Myocyte (in vitro differentiated cells): ENCODE measurements around the gene AFDN. TPM values are rescaled to one million over a fixed set of nuclear protein-coding genes. Genes with fewer than 3 reads are reported as not detected.

Source experiments
- DNase-seq: peaks from one replicate; pipeline ENCODE4 v3.0.0-alpha.2; 2012; ENCODE audit warnings: low read depth
- total RNA-seq: library from RNA; depleted of rRNA; stranded (reverse); fragments of >200 nt; gene quantifications from 2 replicates; pipeline ENCODE4 v1.2.3, GENCODE V29; 2014

Gene AFDN
- total RNA-seq, 1 donor from 2014 or later: 32.0 TPM

GRCh38 chr6:167912494-167912893, 85.8 kb downstream of the AFDN start:
- no peak for DNase-seq

DNA sequence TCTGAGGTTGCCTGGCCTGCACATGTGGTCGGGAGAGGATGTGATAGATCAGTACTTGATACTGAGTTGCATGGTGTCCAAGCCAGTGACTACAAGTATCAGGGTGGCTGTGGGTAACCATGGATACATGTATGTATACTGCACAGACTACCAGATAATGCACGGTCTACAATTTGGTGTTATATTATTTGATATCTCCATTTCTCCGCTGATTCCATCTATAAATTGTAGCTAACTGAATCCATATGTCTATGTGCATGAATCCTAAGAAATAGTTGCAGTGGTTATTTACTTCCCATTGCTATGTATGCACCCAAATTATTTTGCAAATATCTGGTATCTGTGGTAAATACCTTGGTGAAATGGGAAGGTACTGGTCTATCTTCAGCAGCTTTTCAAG, 87.0 kb downstream of the AFDN start:
- DNase-seq: no peak

GRCh38 chr6:167915139-167915538, 88.4 kb downstream of the AFDN start:
- DNase-seq: no peak

GRCh38 chr6:167917551-167918154, 90.9 kb downstream of the AFDN start:
- DNase-seq: no peak

GRCh38 chr6:167918548-167919278, 92.0 kb downstream of the AFDN start:
- DNase-seq: no peak

GRCh38 chr6:167919349-167919748, 92.6 kb downstream of the AFDN start:
- no peak for DNase-seq

DNA sequence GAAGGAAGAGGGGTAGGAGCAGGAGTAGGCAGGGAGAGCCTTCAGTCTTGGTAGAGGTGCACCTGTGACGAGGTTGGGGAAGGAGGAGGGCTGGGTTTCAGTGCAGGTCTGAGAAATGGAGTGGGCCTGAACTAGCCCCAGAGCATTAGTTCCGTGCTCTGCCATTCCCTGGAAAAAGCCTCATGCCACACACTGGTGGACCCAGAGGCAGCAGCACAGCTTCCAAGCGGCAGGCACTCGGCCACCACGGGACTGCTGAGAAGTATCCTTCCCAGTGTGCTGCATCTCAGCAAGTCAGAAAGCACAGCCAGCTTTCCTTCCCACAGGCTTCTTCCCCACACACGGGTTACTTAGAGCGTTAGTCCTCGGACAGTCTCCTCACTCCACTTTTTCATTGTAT, 93.5 kb downstream of the AFDN start:
- DNase-seq: no peak

- no peak for DNase-seq
Measured at GRCh38 chr6:167921831-167922230, 95.1 kb downstream of the AFDN start.

- no peak for DNase-seq
Measured at GRCh38 chr6:167925026-167925425, 98.3 kb downstream of the AFDN start.

DNA sequence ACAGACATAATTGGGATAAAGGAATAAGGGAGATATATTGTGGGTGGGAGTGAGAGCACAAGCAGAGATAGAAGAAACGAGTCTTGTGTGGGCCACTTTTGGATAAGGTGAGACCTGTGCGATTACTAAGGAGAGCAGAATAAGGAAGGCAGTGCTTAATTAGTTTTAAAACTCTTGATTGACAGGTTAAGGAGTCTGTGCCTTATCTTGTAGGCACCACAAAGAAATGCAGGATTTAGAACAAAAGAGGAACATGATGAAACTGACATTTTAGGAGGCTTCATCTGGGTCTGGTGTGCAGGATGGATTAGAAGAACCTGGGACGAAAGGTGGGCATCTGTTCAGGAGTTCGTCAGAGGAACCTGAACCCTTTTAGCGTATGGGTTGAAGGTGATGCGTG, 100.5 kb downstream of the AFDN start:
- DNase-seq: no peak

DNA sequence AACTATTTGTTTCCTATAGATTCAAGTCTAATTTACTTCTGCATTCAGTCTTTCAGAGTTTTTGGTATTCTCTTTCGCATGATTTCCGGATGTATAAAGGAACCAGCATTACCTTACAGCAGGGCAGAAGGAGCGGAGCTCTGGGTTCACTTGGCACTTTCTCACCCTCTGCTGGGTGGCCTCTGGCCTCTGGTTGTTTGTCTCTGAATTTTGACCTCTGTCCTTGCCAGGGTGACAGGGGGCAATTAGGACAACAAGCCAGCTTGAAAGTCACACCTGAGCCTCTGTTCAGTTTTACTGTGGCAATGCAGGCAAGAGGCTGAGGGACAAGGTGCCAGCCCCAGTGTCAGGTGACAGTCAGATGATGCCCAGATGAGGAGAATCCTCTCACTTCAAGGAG, 101.4 kb downstream of the AFDN start:
- no peak for DNase-seq

DNA sequence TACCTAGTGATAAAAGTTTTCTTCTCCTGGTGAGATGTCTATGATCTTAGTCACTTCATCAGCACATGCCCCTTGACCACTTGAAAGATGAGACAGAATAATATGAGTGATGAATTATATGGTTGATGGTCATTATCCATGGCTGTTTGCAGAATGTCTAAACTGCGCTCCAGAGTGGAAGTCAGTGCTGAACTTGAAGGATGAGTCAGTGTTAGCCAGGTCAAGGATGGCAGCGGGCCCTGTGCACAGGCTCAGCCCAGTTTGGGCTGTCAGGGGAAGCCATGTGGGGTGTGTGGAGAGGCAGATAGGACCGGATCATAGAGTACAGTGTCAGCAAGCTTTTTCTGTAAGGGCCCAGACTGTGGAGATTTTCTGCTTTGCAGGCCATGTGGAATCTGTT, 103.6 kb downstream of the AFDN start:
- DNase-seq: peak; percentile 42

DNA sequence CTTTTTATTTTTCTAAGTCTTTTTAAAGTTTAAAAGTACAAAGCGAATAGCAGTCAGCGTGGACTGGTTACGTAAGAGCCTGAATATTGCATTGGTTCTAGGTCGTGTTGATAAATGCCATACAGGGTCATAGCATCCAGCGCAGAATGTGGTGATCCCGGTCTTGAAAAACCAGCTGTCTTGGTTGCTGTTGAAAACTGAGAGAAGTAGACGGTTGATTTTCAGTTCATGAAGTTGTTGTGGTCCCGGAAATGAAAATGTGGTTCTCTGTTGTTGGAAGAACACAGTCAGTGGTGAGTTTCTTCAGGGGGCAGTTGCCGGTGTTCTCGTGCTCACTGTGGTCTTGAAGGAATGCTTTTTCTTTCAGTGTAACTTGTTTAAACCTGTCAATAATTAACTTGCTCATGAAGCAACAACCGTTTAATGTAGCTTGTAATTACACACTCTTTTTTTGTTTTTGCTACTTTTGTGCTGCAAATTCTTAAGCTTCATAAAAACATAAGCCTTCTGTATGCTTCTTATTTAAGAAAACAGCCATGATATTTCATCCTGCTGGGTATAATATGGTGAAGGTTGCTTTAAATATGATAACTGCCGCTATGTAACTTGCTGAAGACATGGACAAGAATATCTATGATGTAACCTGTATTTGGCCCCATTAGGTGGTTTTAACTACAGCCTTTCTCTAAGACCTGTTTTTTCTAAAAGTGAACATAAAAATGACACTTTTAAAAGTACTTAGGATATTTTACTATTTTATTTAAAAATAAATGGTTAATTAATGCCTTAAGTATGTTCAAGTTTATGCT, 106.0 kb downstream of the AFDN start:
- DNase-seq: no peak

- no peak for DNase-seq
Measured at GRCh38 chr6:167933290-167933689, 106.6 kb downstream of the AFDN start.

DNA sequence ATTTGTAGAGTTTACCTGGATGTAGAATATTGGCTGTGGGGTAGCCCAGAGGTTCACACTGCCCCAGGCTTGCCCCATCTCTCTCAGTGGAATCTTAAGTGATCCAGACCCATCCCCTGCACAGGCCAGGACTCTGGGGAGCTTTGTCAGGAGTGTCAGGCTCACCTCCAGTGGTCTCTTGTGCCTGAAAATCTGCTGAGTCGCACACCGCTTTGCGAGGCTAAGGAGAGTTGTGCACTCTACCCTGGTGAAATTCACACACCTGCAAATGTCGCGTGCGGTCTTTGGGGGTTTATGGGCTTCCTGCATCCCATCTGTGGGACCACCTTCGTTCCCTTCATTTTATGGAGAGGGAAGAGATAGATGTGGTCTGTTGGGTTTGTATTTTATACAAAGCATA, 107.1 kb downstream of the AFDN start:
- no peak for DNase-seq

- DNase-seq: no peak
Measured at GRCh38 chr6:167934426-167934864, 107.7 kb downstream of the AFDN start.

- no peak for DNase-seq
Measured at GRCh38 chr6:167936051-167936450, 109.3 kb downstream of the AFDN start.

DNA sequence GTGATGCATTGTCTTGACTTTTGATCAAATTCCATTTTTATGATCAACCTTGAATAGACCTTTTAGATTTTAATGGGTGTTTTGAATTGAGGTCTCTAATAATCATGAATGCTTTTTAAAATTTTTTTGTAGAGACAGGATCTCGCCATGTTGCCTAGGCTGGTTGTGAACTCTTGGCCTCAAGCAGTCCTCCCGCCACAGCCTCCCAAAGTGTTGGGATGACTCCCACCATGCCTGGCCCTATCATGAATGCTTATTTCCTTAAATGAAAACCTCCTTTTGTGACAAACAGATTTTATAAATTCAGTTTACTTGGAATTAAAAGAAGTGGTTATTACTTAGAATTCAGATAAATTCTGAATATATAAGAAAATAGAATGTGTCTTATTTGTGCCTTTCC, 110.6 kb downstream of the AFDN start:
- DNase-seq: no peak

GRCh38 chr6:167937948-167938911, 111.5 kb downstream of the AFDN start:
- peak; percentile 39 for DNase-seq

DNA sequence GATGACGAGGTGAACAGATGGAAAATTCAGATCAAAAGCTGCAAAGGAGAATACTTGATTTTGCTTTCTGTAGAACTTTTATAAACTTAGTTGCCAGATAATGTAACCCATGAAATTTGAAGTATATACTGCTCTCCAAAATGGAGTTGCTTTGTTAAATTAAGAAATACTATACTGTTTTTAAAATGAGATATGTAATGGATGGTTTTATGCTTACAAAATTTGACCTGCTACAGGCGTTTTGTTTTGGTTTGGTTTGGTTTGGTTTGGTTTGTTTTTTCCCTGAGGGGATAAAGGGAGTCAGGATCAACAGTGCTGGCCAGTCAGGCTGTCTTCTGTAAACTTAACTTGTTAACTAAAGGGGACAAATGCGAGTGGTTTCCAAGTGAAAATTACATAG, 115.1 kb downstream of the AFDN start:
- no peak for DNase-seq

GRCh38 chr6:167944130-167944529, 117.4 kb downstream of the AFDN start:
- no peak for DNase-seq
